ENCODE data around the gene KCNMB2. TPM values are rescaled to one million over a fixed set of nuclear protein-coding genes. Genes with fewer than 3 reads are reported as not detected.

KCNMB2 gene
- total RNA-seq, 2 donors from 2014 or later, result not detected

GRCh38 chr3:178669758-178670157 is 133.5 kb downstream of the KCNMB2 start:
- peaks cover 8% of the 10 kb centered on the region for H3K9me3 ChIP-seq (ENCODE audit: control insufficient read depth, low read length)
- no peak overlapping the region for H3K4me3 ChIP-seq (ENCODE audit: low read length)
- no peak for TF ChIP-seq CTCF (conservative IDR thresholded peaks at IDR 0.05)
- Mint-ChIP-seq H3K27me3 (ENCODE audit: insufficient read depth) (no peaks in the 10 kb centered on the region), H3K9me3 (peaks cover 3% of the 10 kb centered on the region), H3K4me1 (peaks cover 29% of the 10 kb centered on the region), H3K4me3 (no peak overlapping the region), H3K36me3 (ENCODE audit: low read depth) (no peaks in the 10 kb centered on the region), H3K27ac (no peak overlapping the region)
- no peak for DNase-seq
- 100% methylated on average over 2 of the region's 2 CpGs; no CpG with 5 or more reads in 1 of the 2 experiments for WGBS, 2 experiments (ENCODE audit: insufficient coverage in 1 of 2, insufficient read length in 1 of 2)
- H3K9ac ChIP-seq (ENCODE audit: extremely low read depth, low read length, poor library complexity, severe bottlenecking), result no peak overlapping the region
- H3K27me3 ChIP-seq (ENCODE audit: control insufficient read depth, insufficient read depth, low read length, poor library complexity, severe bottlenecking), result no peaks in the 10 kb centered on the region
- H3K27ac ChIP-seq (ENCODE audit: low read depth, low read length), result no peak overlapping the region
- peaks cover 4% of the 10 kb centered on the region for H3K4me1 ChIP-seq (ENCODE audit: control insufficient read depth, insufficient read depth, low read length)
- no peaks in the 10 kb centered on the region for H3K36me3 ChIP-seq (ENCODE audit: control insufficient read depth, insufficient read depth, low read length)

GRCh38 chr3:178671377-178671776 is 135.1 kb downstream of the KCNMB2 start:
- Histone ChIP-seq H3K4me1 (ENCODE audit: control insufficient read depth, insufficient read depth, low read length) (no peaks in the 10 kb centered on the region), H3K9me3 (ENCODE audit: control insufficient read depth, low read length) (peaks cover 8% of the 10 kb centered on the region), H3K36me3 (ENCODE audit: control insufficient read depth, insufficient read depth, low read length) (no peaks in the 10 kb centered on the region), H3K9ac (ENCODE audit: extremely low read depth, low read length, poor library complexity, severe bottlenecking) (no peak overlapping the region), H3K27ac (ENCODE audit: low read depth, low read length) (no peak overlapping the region), H3K4me3 (ENCODE audit: low read length) (no peak overlapping the region), H3K27me3 (ENCODE audit: control insufficient read depth, insufficient read depth, low read length, poor library complexity, severe bottlenecking) (no peaks in the 10 kb centered on the region)
- Mint-ChIP-seq H3K4me3 (no peak overlapping the region), H3K27me3 (ENCODE audit: insufficient read depth) (no peaks in the 10 kb centered on the region), H3K4me1 (peaks cover 16% of the 10 kb centered on the region), H3K36me3 (ENCODE audit: low read depth) (no peaks in the 10 kb centered on the region), H3K27ac (no peak overlapping the region), H3K9me3 (peaks cover 3% of the 10 kb centered on the region)
- WGBS, 2 experiments (ENCODE audit: insufficient coverage in 1 of 2, insufficient read length in 1 of 2), result 72 to 88% methylated on average over 3 of the region's 3 CpGs
- no peak for DNase-seq
- TF ChIP-seq CTCF (conservative IDR thresholded peaks at IDR 0.05), result no peak

GRCh38 chr3:178671791-178672190 is 135.6 kb downstream of the KCNMB2 start:
- peaks cover 8% of the 10 kb centered on the region for H3K9me3 ChIP-seq (ENCODE audit: control insufficient read depth, low read length)
- WGBS, 2 experiments (ENCODE audit: insufficient coverage in 1 of 2, insufficient read length in 1 of 2), result 80 to 88% methylated on average over 1 of the region's 1 CpG
- no peak overlapping the region for H3K4me3 Mint-ChIP-seq
- no peaks in the 10 kb centered on the region for H3K27me3 ChIP-seq (ENCODE audit: control insufficient read depth, insufficient read depth, low read length, poor library complexity, severe bottlenecking)
- peaks cover 13% of the 10 kb centered on the region for H3K4me1 Mint-ChIP-seq
- no peaks in the 10 kb centered on the region for H3K4me1 ChIP-seq (ENCODE audit: control insufficient read depth, insufficient read depth, low read length)
- no peak overlapping the region for H3K27ac Mint-ChIP-seq
- peaks cover 3% of the 10 kb centered on the region for H3K9me3 Mint-ChIP-seq
- no peak for TF ChIP-seq CTCF (conservative IDR thresholded peaks at IDR 0.05)
- no peaks in the 10 kb centered on the region for H3K27me3 Mint-ChIP-seq (ENCODE audit: insufficient read depth)
- H3K36me3 Mint-ChIP-seq (ENCODE audit: low read depth), result no peaks in the 10 kb centered on the region
- no peak overlapping the region for H3K9ac ChIP-seq (ENCODE audit: extremely low read depth, low read length, poor library complexity, severe bottlenecking)
- DNase-seq, result no peak
- no peak overlapping the region for H3K4me3 ChIP-seq (ENCODE audit: low read length)
- no peaks in the 10 kb centered on the region for H3K36me3 ChIP-seq (ENCODE audit: control insufficient read depth, insufficient read depth, low read length)
- H3K27ac ChIP-seq (ENCODE audit: low read depth, low read length), result no peak overlapping the region
